NB4 (cell line): ENCODE measurements around the gene SDR42E1.

Experiments used
- CTCF ChIP-seq: IDR thresholded peaks from one replicate; pipeline ENCODE4 v1.5.1; 2012; ENCODE audit warnings: low read depth, low read length
- POLR2A ChIP-seq: IDR thresholded peaks from 2 replicates; pipeline ENCODE4 v1.6.1; 2011; ENCODE audit warnings: mild to moderate bottlenecking; ENCODE audit not compliant: insufficient read length; ENCODE audit errors: extremely low read depth

- TF ChIP-seq CTCF (no peak), POLR2A (no peak)
These were observed 30.3 kb upstream of the SDR42E1 start for GRCh38 chr16:82041542-82041941.
